ENCODE data around the gene LIPC.

GRCh38 chr15:58526647-58527192, 94.9 kb downstream of the LIPC start:
- TF ChIP-seq CTCF (tag by site-specific recombination; IDR thresholded peaks at IDR 0.05), result no peak
- TF ChIP-seq ZNF354C (tag by site-specific recombination; IDR thresholded peaks at IDR 0.05; ENCODE audit: borderline replicate concordance, low read depth), result no peak
- TF ChIP-seq ZBTB26 (tag by site-specific recombination; optimal IDR thresholded peaks at IDR 0.05), result no peak
- TF ChIP-seq ZNF24 (tag by site-specific recombination; IDR thresholded peaks at IDR 0.05), result no peak

Data from HEK293 (cell line).